ENCODE data around the gene MX1. TPM values are rescaled to one million over a fixed set of nuclear protein-coding genes. Genes with fewer than 3 reads are reported as not detected.
"Not testable (repeated sequence)": the region's sequence is repeated elsewhere in the genome, so short reads cannot be mapped to it uniquely, and the experiment has no call there.

MX1 gene
- polyA plus RNA-seq, 3 donors = 42.7 to 73.3 (median 60.5) TPM

GRCh38 chr21:41419921-41420862, 5.8 kb upstream of the MX1 start:
- Mint-ChIP-seq H3K4me3 (peak overlapping the region; percentile 79 to 90), H3K27ac (peak overlapping the region; percentile 82 to 94 (median 90)), H3K9me3 (peaks cover 0 to 6% (median 4%) of the 10 kb centered on the region in 7 donors), H3K36me3 (peaks cover 3 to 7% of the 10 kb centered on the region in 2 donors), H3K4me1 (peaks cover 59% of the 10 kb centered on the region), H3K27me3 (ENCODE audit: low read depth in 3 of 3) (peaks cover 0 to 5% (median 1%) of the 10 kb centered on the region in 3 donors)
- TF ChIP-seq CTCF (IDR thresholded peaks at IDR 0.05) = no peak
- no peaks in the 10 kb centered on the region for H4K20me1 ChIP-seq (ENCODE audit: insufficient read depth, low read length)
- H3K79me2 ChIP-seq (ENCODE audit: insufficient read depth, low read length) = no peaks in the 10 kb centered on the region
- H3K9ac ChIP-seq (ENCODE audit: insufficient read depth, low read length, poor library complexity, severe bottlenecking) = peak overlapping the region; percentile 58
- peak; percentile 70 to 80 (median 78) for DNase-seq
- H3K4me3 ChIP-seq (replicated peaks in 1 of 3; ENCODE audit: low read depth in 2 of 3, low read length in 3 of 3) = peak overlapping the region; percentile 49 to 75 (median 61)
- 8% methylated on average over 31 of the region's 54 CpGs for WGBS (ENCODE audit: insufficient coverage)
- no peaks in the 10 kb centered on the region for H3K36me3 ChIP-seq (replicated peaks in 1 of 2; ENCODE audit: control insufficient read depth in 1 of 2, insufficient read depth in 2 of 2, low read length in 2 of 2)
- no peaks in the 10 kb centered on the region for H3K9me3 ChIP-seq (replicated peaks in 1 of 2; ENCODE audit: control insufficient read depth in 1 of 2, insufficient read depth in 1 of 2, low read length in 2 of 2)
- H3K4me1 ChIP-seq (ENCODE audit: control insufficient read depth in 1 of 2, insufficient read depth in 2 of 2, low read length in 2 of 2) = peaks cover 43 to 51% of the 10 kb centered on the region in 2 donors
- peak overlapping the region; percentile 55 to 86 for H3K27ac ChIP-seq (ENCODE audit: low read depth in 1 of 2, low read length in 2 of 2)
- H2AFZ ChIP-seq (ENCODE audit: insufficient read depth, low read depth, low read length, poor library complexity, severe bottlenecking) = peak overlapping the region; percentile 75
- peak overlapping the region; percentile 77 for H3K4me2 ChIP-seq (replicated peaks; ENCODE audit: extremely low read depth, low read length, poor library complexity, severe bottlenecking)
- intact Hi-C loops (cut with micrococcal nuclease) = loop anchor here in 1 of 2 donors (2.0 kb wide), 1 partner anchor 57 kb away; the partner anchor contains the start of gene MX2
- H3K27me3 ChIP-seq (ENCODE audit: control insufficient read depth in 2 of 2, insufficient read depth in 2 of 2, low read length in 2 of 2) = no peaks in the 10 kb centered on the region

DNA sequence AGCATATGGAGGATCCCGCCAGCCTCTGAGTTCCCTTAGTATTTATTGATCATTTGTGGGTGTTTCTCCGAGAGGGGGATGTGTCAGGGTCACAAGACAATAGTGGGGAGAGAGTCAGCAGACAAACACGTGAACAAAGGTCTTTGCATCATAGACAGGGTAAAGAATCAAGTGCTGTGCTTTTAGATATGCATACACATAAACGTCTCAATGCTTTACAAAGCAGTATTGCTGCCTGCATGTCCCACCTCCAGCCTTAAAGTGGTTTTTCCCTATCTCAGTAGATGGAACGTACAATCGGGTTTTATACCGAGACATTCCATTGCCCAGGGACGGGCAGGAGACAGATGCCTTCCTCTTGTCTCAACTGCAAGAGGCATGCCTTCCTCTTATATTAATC, 5.0 kb upstream of the MX1 start:
- no CpG with 5 or more reads among the region's 8 CpGs for WGBS (ENCODE audit: insufficient coverage)
- peak overlapping the region; percentile 24 to 94 (median 90) for H3K27ac Mint-ChIP-seq
- Histone ChIP-seq H3K4me3 (replicated peaks in 1 of 3; ENCODE audit: low read depth in 2 of 3, low read length in 3 of 3) (peak overlapping the region in 2 of 3 experiments; percentile 49 to 75), H3K4me2 (replicated peaks; ENCODE audit: extremely low read depth, low read length, poor library complexity, severe bottlenecking) (peak overlapping the region; percentile 77), H3K4me1 (ENCODE audit: control insufficient read depth in 1 of 2, insufficient read depth in 2 of 2, low read length in 2 of 2) (peaks cover 48 to 57% of the 10 kb centered on the region in 2 donors), H2AFZ (ENCODE audit: insufficient read depth, low read depth, low read length, poor library complexity, severe bottlenecking) (peak overlapping the region; percentile 75), H3K27ac (ENCODE audit: low read depth in 1 of 2, low read length in 2 of 2) (peak overlapping the region; percentile 55 to 86), H3K9ac (ENCODE audit: insufficient read depth, low read length, poor library complexity, severe bottlenecking) (peak overlapping the region; percentile 58)
- H3K4me3 Mint-ChIP-seq = peak overlapping the region; percentile 79 to 90
- not testable (repeated sequence) for H3K9me3 Mint-ChIP-seq; H3K9me3 ChIP-seq (replicated peaks in 1 of 2; ENCODE audit: control insufficient read depth in 1 of 2, insufficient read depth in 1 of 2, low read length in 2 of 2); DNase-seq; H3K27me3 ChIP-seq (ENCODE audit: control insufficient read depth in 2 of 2, insufficient read depth in 2 of 2, low read length in 2 of 2); H3K79me2 ChIP-seq (ENCODE audit: insufficient read depth, low read length); H3K27me3 Mint-ChIP-seq (ENCODE audit: low read depth in 3 of 3); H3K36me3 Mint-ChIP-seq; H4K20me1 ChIP-seq (ENCODE audit: insufficient read depth, low read length); H3K36me3 ChIP-seq (replicated peaks in 1 of 2; ENCODE audit: control insufficient read depth in 1 of 2, insufficient read depth in 2 of 2, low read length in 2 of 2)
- peaks cover 63% of the 10 kb centered on the region for H3K4me1 Mint-ChIP-seq
- intact Hi-C loops (cut with micrococcal nuclease) = loop anchor here in 1 of 2 donors (2.0 kb wide), 1 partner anchor 58 kb away; the partner anchor contains the start of gene MX2
